ENCODE measurements around the gene BCL7A.
A peak's percentile ranks its signal among the peaks of the same experiment; 100 is the strongest.

The BCL7A gene

GRCh38 chr12:122061253-122061652 lies 39.6 kb downstream of the BCL7A start:
- no peak for TF ChIP-seq CTCF (IDR thresholded peaks at IDR 0.05; ENCODE audit: control insufficient read depth, extremely low read depth, insufficient read depth)
- no peak for DNase-seq (ENCODE audit: low read depth)
- H3K4me3 ChIP-seq (ENCODE audit: low read depth, low read length) = no peak overlapping the region

- no peak for TF ChIP-seq CTCF (IDR thresholded peaks at IDR 0.05; ENCODE audit: control insufficient read depth, extremely low read depth, insufficient read depth)
- no peak overlapping the region for H3K4me3 ChIP-seq (ENCODE audit: low read depth, low read length)
- DNase-seq (ENCODE audit: low read depth) = peak; percentile 90
These were observed 41.4 kb downstream of the BCL7A start for GRCh38 chr12:122062832-122063693.

- no peak overlapping the region for H3K4me3 ChIP-seq (ENCODE audit: low read depth, low read length)
- DNase-seq (ENCODE audit: low read depth) = no peak
- no peak for TF ChIP-seq CTCF (IDR thresholded peaks at IDR 0.05; ENCODE audit: control insufficient read depth, extremely low read depth, insufficient read depth)
These were observed 42.0 kb downstream of the BCL7A start for GRCh38 chr12:122063694-122064024.

- no peak overlapping the region for H3K4me3 ChIP-seq (ENCODE audit: low read depth, low read length)
- no peak for DNase-seq (ENCODE audit: low read depth)
- TF ChIP-seq CTCF (IDR thresholded peaks at IDR 0.05; ENCODE audit: control insufficient read depth, extremely low read depth, insufficient read depth) = 0 out of 2 replicates have a peak, but pooled peaks have one; percentile 13
These were observed 42.5 kb downstream of the BCL7A start for GRCh38 chr12:122064025-122064777.

- no peak for DNase-seq (ENCODE audit: low read depth)
- TF ChIP-seq CTCF (IDR thresholded peaks at IDR 0.05; ENCODE audit: control insufficient read depth, extremely low read depth, insufficient read depth) = no peak
- no peak overlapping the region for H3K4me3 ChIP-seq (ENCODE audit: low read depth, low read length)
These were observed 43.3 kb downstream of the BCL7A start for GRCh38 chr12:122064780-122065588.

GRCh38 chr12:122067548-122067947 lies 45.9 kb downstream of the BCL7A start:
- DNase-seq (ENCODE audit: low read depth) = no peak
- TF ChIP-seq CTCF (IDR thresholded peaks at IDR 0.05; ENCODE audit: control insufficient read depth, extremely low read depth, insufficient read depth) = no peak

More at GRCh38 chr12:122067548-122067947, 45.9 kb downstream of the BCL7A start:
- H3K4me3 ChIP-seq (ENCODE audit: low read depth, low read length) = no peak overlapping the region
